ENCODE measurements around the gene PLB1.

PLB1 gene

DNA sequence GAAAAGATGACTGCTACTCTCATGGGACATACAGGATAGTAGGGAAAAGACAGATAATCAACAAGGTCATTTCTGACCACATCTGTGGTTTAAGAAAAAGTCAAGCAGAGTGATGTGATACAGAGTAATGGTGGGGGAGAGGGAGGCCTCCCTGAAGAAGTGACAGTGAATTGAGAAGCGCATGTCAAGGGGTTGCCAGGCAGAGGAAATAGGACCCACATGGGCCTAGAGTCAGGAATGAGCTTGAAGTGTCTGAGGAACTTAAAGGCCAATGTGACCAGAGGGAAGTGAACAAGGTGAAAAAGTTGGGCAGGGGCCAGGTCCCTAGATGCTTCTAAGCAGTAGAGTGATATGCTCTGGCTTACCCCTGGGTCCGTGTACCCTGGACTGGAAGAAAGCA lies 142.2 kb downstream of the PLB1 start:
- no peak for DNase-seq (ENCODE audit: extremely low read depth, low read depth)
- TF ChIP-seq, protein P1, sequence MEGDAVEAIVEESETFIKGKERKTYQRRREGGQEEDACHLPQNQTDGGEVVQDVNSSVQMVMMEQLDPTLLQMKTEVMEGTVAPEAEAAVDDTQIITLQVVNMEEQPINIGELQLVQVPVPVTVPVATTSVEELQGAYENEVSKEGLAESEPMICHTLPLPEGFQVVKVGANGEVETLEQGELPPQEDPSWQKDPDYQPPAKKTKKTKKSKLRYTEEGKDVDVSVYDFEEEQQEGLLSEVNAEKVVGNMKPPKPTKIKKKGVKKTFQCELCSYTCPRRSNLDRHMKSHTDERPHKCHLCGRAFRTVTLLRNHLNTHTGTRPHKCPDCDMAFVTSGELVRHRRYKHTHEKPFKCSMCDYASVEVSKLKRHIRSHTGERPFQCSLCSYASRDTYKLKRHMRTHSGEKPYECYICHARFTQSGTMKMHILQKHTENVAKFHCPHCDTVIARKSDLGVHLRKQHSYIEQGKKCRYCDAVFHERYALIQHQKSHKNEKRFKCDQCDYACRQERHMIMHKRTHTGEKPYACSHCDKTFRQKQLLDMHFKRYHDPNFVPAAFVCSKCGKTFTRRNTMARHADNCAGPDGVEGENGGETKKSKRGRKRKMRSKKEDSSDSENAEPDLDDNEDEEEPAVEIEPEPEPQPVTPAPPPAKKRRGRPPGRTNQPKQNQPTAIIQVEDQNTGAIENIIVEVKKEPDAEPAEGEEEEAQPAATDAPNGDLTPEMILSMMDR (IDR thresholded peaks at IDR 0.05; ENCODE audit: low read depth, low read length): no peak

DNA sequence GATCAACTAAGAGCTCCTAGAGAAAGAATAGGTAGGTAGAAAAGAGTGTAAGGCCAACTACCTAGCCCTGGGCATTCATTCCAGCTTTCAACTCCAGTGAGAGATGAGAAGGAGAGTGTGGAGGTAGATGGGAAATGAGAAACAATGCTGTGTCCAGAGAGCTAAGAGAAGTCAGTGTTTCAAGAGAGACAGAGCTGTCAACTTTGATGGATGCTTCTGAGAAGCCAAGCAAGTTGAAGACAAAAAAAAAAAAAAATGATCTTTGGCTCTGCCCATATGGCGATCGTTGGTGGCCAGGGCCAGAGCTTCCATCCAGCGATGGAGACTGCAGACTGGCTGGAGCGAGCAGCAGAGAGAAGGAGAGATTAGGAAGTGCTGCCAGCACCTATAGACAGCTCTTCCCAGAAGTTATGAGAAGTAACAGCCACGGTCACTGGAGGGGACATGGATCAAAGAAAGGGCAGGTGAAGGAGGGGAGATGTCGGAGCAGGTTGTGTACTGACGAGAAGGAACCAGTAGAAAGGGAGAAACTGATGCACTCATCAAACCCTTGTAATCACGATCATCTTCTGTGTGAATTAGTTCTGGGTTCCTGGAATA lies 143.3 kb downstream of the PLB1 start:
- no peak for DNase-seq (ENCODE audit: extremely low read depth, low read depth)
- TF ChIP-seq, protein P1 (IDR thresholded peaks at IDR 0.05; ENCODE audit: low read depth, low read length): no peak

DNA sequence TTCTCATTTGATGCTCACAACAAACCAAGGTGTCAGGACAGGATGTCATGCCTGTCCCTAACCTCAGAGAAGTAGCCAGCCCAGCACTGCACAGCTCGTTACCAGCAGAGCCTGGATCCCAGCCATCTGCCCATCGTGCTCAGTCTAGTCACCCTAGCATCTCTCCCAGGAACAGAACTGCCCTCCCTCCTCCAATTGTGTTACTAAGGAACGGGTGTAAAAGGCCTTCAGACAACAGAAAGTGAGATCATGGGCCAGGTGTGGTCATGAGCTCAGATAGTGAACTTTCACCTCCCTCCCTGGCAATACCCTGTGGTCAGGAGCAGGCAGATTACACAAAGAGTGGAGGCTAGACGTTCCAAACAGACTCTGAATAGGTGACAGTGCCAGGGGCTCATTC lies 144.0 kb downstream of the PLB1 start:
- TF ChIP-seq, protein P1 (IDR thresholded peaks at IDR 0.05; ENCODE audit: low read depth, low read length): no peak
- no peak for DNase-seq (ENCODE audit: extremely low read depth, low read depth)

DNA sequence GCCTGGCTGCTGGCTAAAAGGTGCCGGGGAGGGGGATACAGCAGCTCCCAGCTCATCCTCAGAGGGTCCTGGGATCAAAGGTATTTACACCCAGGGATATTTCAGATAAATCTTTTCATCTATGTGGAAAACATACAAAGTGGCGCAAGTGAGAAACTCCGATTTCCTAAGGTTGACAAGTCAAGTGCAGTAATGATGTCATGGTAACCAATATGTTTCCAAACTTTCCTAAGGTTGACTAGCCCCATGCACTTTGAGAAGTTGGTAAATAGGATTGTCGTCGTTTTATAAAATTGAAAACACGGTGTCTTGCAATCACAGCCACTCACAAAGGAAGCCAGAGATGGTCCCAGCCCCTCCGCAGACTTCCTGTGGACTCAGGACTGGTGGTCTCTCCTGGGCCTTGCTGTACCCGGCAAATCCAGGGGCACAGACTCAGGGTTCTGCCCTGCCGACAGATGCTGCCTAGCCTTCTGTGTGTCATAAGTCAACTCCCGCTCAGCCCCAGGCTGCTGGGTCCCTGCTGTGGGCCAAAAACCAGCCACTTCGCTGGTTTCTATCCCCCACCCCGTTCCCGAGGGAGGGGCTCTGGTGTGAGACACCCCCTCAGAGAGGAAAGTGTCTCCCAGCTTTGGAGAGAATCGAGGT lies 144.5 kb downstream of the PLB1 start:
- DNase-seq (ENCODE audit: extremely low read depth, low read depth): no peak
- TF ChIP-seq, protein P1 (IDR thresholded peaks at IDR 0.05; ENCODE audit: low read depth, low read length): no peak

DNA sequence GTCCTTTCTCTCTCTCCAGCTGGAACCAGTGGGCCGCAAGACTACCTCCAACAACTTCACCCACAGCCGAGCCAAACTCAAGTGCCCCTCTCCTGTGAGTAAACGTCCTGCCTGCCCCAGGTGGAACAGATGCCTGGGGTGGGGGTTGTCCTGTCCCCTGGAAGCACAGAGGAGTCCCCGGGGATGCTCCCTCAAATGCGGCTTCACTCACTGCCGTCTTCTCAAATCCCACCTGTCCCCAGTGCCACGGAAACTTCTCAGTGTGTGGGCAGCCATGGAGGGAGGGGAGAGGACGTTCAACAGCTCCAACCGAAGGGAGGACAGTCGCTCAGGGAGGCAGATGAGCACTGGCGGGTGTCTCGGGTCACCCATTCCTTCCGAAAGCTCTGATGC lies 145.0 kb downstream of the PLB1 start:
- no peak for DNase-seq (ENCODE audit: extremely low read depth, low read depth)
- TF ChIP-seq, protein P1 (IDR thresholded peaks at IDR 0.05; ENCODE audit: low read depth, low read length): no peak

DNA sequence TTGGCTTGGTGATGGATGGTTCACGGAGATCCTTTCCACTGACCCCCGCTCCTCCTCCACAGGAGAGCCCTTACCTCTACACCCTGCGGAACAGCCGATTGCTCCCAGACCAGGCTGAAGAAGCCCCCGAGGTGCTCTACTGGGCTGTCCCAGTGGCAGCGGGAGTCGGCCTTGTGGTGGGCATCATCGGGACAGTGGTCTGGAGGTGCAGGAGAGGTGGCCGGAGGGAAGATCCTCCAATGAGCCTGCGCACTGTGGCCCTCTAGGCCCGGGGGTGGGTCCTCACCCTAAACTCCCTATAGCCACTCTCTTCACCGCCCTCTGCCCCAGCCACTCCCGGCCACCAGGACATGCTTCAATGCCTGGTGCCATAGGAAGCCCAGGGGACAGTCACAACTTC lies 146.9 kb downstream of the PLB1 start:
- TF ChIP-seq, protein P1 (IDR thresholded peaks at IDR 0.05; ENCODE audit: low read depth, low read length): no peak
- DNase-seq (ENCODE audit: extremely low read depth, low read depth): no peak

DNA sequence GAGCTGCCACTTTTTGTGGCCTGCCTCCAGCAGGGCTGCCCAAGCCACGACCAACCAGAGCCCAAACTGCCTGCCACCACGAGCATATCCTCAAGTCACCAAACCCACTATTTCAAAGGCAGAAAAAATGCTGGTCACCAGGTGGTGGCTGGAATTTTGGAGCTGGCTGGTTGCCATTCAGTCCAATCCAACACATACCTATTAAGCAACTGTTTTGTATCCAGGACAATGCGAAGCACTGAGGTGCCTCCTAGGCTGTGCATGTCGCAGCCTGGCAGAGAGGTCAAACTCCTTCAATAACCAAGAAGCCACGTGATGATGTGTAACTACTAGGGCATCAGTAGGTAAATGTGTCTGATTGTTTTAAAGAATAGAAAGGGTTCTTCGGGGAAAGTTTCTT lies 147.5 kb downstream of the PLB1 start:
- no peak for DNase-seq (ENCODE audit: extremely low read depth, low read depth)
- TF ChIP-seq, protein P1 (IDR thresholded peaks at IDR 0.05; ENCODE audit: low read depth, low read length): no peak
